CD4-positive, alpha-beta memory T cell (primary cell): Measurements from ENCODE around the gene LRSAM1. TPM values are rescaled to one million over a fixed set of nuclear protein-coding genes. Genes with fewer than 3 reads are reported as not detected.
A peak's percentile ranks its signal among the peaks of the same experiment; 100 is the strongest.

ENCODE experiments used
- CTCF ChIA-PET: fragments of 350-600 bp; sonication (Branson Sonifier 250); formaldehyde crosslinking; loops from one replicate; lab custom pipeline; 2021; ENCODE audit warnings: inconsistent platforms; ENCODE audit not compliant: partially characterized antibody; lab: Charles Lee
- POLR2A ChIA-PET: fragments of 350-600 bp; sonication (Branson Sonifier 250); formaldehyde crosslinking; loops from one replicate; lab custom pipeline; 2021; ENCODE audit not compliant: partially characterized antibody; lab: Charles Lee
- DNase-seq, 5 donors: peaks; one replicate each; pipeline versions ENCODE4 v3.0.0 to v3.0.0-alpha.2; 2020 to 2022; ENCODE audit warnings: mixed read lengths in 1 of 5
- H3K27ac ChIP-seq: one replicate; pipeline ENCODE4 v1.7.0; 2013; ENCODE audit warnings: low read depth, low read length
- H3K27me3 ChIP-seq: 2 replicates; pipeline ENCODE4 v1.7.0; 2013; ENCODE audit warnings: mild to moderate bottlenecking, low read length, moderate library complexity; ENCODE audit not compliant: insufficient read depth
- H3K36me3 ChIP-seq: 2 replicates; pipeline ENCODE4 v1.7.0; 2013; ENCODE audit warnings: mild to moderate bottlenecking, low read length, moderate library complexity; ENCODE audit not compliant: insufficient read depth
- H3K4me1 ChIP-seq: 2 replicates; pipeline ENCODE4 v1.7.0; 2013; ENCODE audit warnings: mild to moderate bottlenecking, low read length, moderate library complexity; ENCODE audit not compliant: insufficient read depth
- H3K4me3 ChIP-seq, 2 donors: one replicate each; pipeline ENCODE4 v1.7.0; 2013; ENCODE audit warnings: low read length in 2 of 2, mild to moderate bottlenecking in 1 of 2
- H3K9me3 ChIP-seq, 2 donors: one replicate each; pipeline ENCODE4 v1.7.0; 2013; ENCODE audit warnings: low read length in 2 of 2, control low read depth in 1 of 2; ENCODE audit not compliant: control insufficient read depth in 1 of 2
- H3K27ac Mint-ChIP-seq, 7 donors: one replicate each; pipeline ENCODE4 v1.8.0; 2020 to 2021; ENCODE audit warnings: mixed read lengths in 7 of 7, mild to moderate bottlenecking in 6 of 7, inconsistent platforms in 3 of 7, moderate library complexity in 3 of 7
- H3K27me3 Mint-ChIP-seq, 2 donors: one replicate each; pipeline ENCODE4 v1.8.0; 2020 to 2021; ENCODE audit warnings: mixed read lengths in 2 of 2
- H3K36me3 Mint-ChIP-seq, 2 donors: one replicate each; pipeline ENCODE4 v1.8.0; 2020 to 2021; ENCODE audit warnings: mixed read lengths in 2 of 2, inconsistent platforms in 1 of 2, mild to moderate bottlenecking in 1 of 2
- H3K4me1 Mint-ChIP-seq, 4 donors: one replicate each; pipeline ENCODE4 v1.8.0; 2020 to 2021; ENCODE audit warnings: mixed read lengths in 4 of 4, mild to moderate bottlenecking in 1 of 4
- H3K4me3 Mint-ChIP-seq, 8 donors: one replicate each; pipeline ENCODE4 v1.8.0; 2020 to 2021; ENCODE audit warnings: mixed read lengths in 8 of 8, mild to moderate bottlenecking in 7 of 8, moderate library complexity in 6 of 8, inconsistent platforms in 3 of 8
- H3K9me3 Mint-ChIP-seq, 8 donors: one replicate each; pipeline ENCODE4 v1.8.0; 2020 to 2021; ENCODE audit warnings: mixed read lengths in 8 of 8, mild to moderate bottlenecking in 5 of 8, inconsistent platforms in 3 of 8, moderate library complexity in 1 of 8
- intact Hi-C: fragments of 100-400 bp; cut with micrococcal nuclease; formaldehyde crosslinking; loops from one replicate; pipeline ENCODE4 v1.15.1; 2023
- polyA plus RNA-seq, 2 donors: library from polyadenylated mRNA; unstranded; fragments of 300-500 nt; fragmentation: Illumina TruSeq; gene quantifications; one replicate each; pipeline ENCODE4 v1.2.3, GENCODE V29; 2021
- total RNA-seq, 2 experiments: library from RNA; stranded (reverse); gene quantifications; one replicate each; pipeline ENCODE4 v1.2.3, GENCODE V29; 2021

LRSAM1 gene
- total and polyA plus RNA-seq, 4 experiments from 2014 or later = 4.3 to 31.3 (median 19.9) TPM

DNA sequence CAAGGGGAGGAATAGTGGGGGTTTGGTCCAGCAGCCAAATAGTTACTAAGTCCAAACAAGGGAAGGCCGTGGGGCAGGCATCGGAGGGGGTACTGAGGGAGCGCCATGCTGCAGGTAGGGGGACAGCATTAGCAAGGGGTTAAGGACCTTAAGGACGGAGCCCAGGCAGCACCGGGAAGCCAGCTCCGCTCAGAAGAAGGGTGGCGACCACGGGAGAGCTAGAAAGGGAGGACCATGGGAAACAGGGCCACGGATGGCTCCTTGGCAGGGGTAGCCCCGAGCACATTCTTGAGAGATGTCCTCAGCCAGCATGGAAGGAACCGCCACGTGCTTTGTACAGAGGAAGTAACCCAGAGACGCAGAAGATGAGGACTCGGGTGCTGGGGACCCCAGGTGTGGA, 84.5 kb downstream of the LRSAM1 start:
- peak overlapping the region in 1 of 7 donors; percentile 13 for H3K27ac Mint-ChIP-seq
- Histone ChIP-seq H3K9me3 (no peaks in the 10 kb centered on the region), H3K4me1 (peaks cover 3% of the 10 kb centered on the region), H3K4me3 (no peak overlapping the region), H3K27ac (no peak overlapping the region), H3K36me3 (no peaks in the 10 kb centered on the region), H3K27me3 (no peaks in the 10 kb centered on the region)
- no peaks in the 10 kb centered on the region for H3K36me3 Mint-ChIP-seq
- H3K27me3 Mint-ChIP-seq = no peaks in the 10 kb centered on the region
- no peak overlapping the region for H3K4me3 Mint-ChIP-seq
- H3K4me1 Mint-ChIP-seq = peaks cover 0 to 3% (median under 1%) of the 10 kb centered on the region in 4 donors
- no peaks in the 10 kb centered on the region for H3K9me3 Mint-ChIP-seq
- DNase-seq = no peak
- intact Hi-C loops = no loop called here
- CTCF ChIA-PET = no interaction called here
- POLR2A ChIA-PET = no interaction called here

DNA sequence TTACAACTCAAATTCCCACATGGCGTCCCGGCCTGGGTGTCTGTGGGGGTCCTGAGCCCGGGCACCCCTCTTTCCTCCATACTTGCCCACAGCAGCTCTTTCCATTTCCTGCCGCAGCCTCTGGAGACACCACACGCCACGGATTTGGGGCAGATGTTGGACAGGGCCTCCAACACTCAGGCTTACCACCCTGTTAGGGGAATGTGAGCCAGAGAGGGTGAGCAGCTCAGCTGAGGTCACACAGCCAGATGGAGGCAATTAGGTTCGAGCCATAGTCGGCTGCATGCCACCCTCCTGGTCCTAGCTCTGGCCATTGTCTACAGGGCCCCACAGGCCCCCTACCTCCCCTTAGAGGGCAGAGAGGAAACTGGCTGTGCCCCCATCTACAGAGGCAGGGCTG, 85.2 kb downstream of the LRSAM1 start:
- Mint-ChIP-seq H3K4me3 (no peak overlapping the region), H3K27ac (peak overlapping the region in 1 of 7 donors; percentile 41), H3K4me1 (peaks cover 0 to 3% (median under 1%) of the 10 kb centered on the region in 4 donors), H3K27me3 (no peaks in the 10 kb centered on the region), H3K9me3 (no peaks in the 10 kb centered on the region), H3K36me3 (no peaks in the 10 kb centered on the region)
- intact Hi-C loops = no loop called here
- CTCF ChIA-PET = no interaction called here
- Histone ChIP-seq H3K27ac (no peak overlapping the region), H3K27me3 (no peaks in the 10 kb centered on the region), H3K36me3 (no peaks in the 10 kb centered on the region), H3K4me3 (no peak overlapping the region), H3K4me1 (peaks cover 3% of the 10 kb centered on the region), H3K9me3 (no peaks in the 10 kb centered on the region)
- POLR2A ChIA-PET = interaction anchor here (1.1 kb wide), 1 partner anchor 19 kb away, joined by 3 read pairs; no protein-coding TSS in a partner anchor
- no peak for DNase-seq

DNA sequence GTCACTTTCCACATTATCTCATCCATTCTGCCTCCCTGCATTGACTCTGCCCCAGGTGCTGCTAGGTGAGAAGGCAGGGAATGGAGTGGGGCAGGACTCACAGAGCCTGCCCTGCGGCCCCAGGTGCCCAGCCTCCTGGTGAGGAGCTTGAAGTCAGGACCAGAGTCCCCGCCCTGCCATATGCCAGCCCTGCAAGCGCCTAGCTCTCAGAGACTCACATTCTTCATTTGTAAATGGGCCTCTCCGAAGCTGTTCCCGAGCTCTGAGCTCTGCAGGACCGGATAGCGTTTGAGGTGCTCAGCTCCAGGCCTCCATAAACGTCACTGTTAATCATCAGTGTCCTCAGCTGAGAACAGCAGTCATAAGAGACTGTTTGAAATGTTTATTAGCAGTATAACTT, 85.7 kb downstream of the LRSAM1 start:
- Histone ChIP-seq H3K27me3 (no peaks in the 10 kb centered on the region), H3K9me3 (no peaks in the 10 kb centered on the region), H3K4me3 (no peak overlapping the region), H3K27ac (no peak overlapping the region), H3K4me1 (peaks cover 3% of the 10 kb centered on the region), H3K36me3 (no peaks in the 10 kb centered on the region)
- Mint-ChIP-seq H3K27me3 (no peaks in the 10 kb centered on the region), H3K36me3 (no peaks in the 10 kb centered on the region), H3K27ac (no peak overlapping the region), H3K9me3 (no peaks in the 10 kb centered on the region), H3K4me1 (peaks cover 0 to 3% (median under 1%) of the 10 kb centered on the region in 4 donors), H3K4me3 (no peak overlapping the region)
- ChIA-PET CTCF (no interaction called here), POLR2A (interaction anchor here (1.1 kb wide), 1 partner anchor 19 kb away, joined by 3 read pairs; no protein-coding TSS in a partner anchor)
- no peak for DNase-seq
- intact Hi-C loops = no loop called here

DNA sequence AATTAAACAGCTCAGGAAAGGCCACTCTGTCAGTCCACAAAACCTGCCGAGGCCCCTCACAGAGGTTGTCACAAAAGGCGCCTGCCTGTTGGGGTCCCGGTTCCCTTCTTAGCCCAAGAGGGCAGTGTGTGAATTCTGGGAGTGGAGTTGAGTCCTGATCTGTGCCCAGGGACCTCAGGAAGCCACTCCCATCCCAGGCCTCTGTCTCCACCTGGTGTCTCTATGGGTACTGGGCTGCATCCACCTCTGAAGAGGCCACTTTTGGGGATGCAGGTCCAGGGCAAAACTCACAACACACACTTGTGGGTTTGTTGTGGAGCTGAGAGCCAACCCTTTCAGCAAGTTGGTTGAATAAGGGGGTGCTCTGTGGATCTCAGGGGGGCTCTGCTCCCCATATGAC, 86.5 kb downstream of the LRSAM1 start:
- no peak overlapping the region for H3K4me3 ChIP-seq
- POLR2A ChIA-PET = interaction anchor here (1.1 kb wide), 1 partner anchor 18 kb away, joined by 3 read pairs; no protein-coding TSS in a partner anchor
- Mint-ChIP-seq H3K4me1 (peaks cover 0 to 3% (median under 1%) of the 10 kb centered on the region in 4 donors), H3K27me3 (no peaks in the 10 kb centered on the region), H3K36me3 (no peaks in the 10 kb centered on the region), H3K27ac (peak overlapping the region in 1 of 7 donors; percentile 18), H3K4me3 (no peak overlapping the region), H3K9me3 (no peaks in the 10 kb centered on the region)
- H3K36me3 ChIP-seq = no peaks in the 10 kb centered on the region
- no peaks in the 10 kb centered on the region for H3K9me3 ChIP-seq
- peaks cover 3% of the 10 kb centered on the region for H3K4me1 ChIP-seq
- no peaks in the 10 kb centered on the region for H3K27me3 ChIP-seq
- CTCF ChIA-PET = interaction anchor here (1.6 kb wide), 1 partner anchor 9 kb away, joined by 3 read pairs; no protein-coding TSS in a partner anchor
- no peak for DNase-seq
- no peak overlapping the region for H3K27ac ChIP-seq
- intact Hi-C loops = no loop called here

DNA sequence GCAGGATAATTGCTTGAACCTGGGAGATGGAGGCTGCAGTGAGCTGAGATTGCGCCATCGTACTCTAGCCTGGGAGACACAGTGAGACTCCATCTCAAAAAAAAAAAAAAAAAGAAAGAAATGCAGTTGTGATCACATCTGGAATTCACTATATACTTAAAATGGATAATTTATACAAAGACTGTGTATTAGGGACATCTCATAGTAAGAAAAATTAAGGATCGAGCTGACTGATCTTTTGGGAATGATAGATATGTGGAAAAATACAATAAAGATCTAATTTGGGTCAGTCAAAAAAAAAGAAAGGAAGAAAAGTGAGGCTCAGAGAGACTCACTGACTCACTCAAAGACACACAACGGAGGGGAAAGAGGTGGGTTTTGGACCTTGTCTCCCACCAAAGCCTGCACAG, 87.5 kb downstream of the LRSAM1 start:
- Mint-ChIP-seq H3K4me1 (peaks cover 2 to 5% (median 4%) of the 10 kb centered on the region in 4 donors), H3K4me3 (no peak overlapping the region), H3K27ac (peak overlapping the region in 2 of 7 donors; percentile 71 to 72), H3K9me3 (no peaks in the 10 kb centered on the region), H3K36me3 (no peaks in the 10 kb centered on the region), H3K27me3 (no peaks in the 10 kb centered on the region)
- no peak overlapping the region for H3K4me3 ChIP-seq
- intact Hi-C loops = no loop called here
- H3K27me3 ChIP-seq = no peaks in the 10 kb centered on the region
- H3K36me3 ChIP-seq = no peaks in the 10 kb centered on the region
- H3K27ac ChIP-seq = no peak overlapping the region
- DNase-seq = no peak
- POLR2A ChIA-PET = no interaction called here
- peaks cover 3% of the 10 kb centered on the region for H3K4me1 ChIP-seq
- H3K9me3 ChIP-seq = no peaks in the 10 kb centered on the region
- CTCF ChIA-PET = interaction anchor here (1.6 kb wide), 1 partner anchor 10 kb away, joined by 3 read pairs; no protein-coding TSS in a partner anchor

DNA sequence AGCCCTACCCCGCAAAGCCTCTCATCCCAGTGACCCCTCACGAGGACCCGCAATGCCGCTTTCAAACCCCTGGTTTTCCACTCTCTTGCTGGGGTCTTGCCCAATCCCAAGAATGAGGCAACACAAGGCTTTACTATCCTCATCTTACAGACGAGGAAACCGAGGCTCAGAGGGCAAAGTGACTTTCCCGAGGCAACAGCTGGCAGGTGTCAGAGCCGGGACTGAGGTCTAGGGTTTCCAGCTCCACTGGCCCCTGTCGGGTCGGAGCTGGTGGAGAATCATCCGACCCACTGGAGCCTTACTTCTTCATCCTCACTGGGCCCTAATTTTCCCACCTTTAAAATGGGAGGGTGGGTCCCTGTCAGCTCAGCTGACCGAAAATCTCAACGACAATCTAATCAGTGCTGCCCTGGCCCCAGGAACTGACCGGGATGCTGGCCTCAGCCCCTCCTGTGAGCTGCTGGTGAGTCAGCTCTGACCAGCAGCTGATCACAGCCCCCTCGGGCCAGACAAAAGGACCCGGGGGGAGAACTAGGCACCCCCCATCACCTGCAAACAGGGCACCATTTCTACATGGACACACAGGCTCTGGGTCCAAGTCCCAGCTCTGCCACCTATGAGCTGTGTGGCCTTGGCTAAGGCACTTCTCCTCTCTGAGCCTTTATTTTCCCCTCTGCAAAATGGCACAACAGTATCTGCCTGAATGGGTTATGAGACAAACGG, 88.1 kb downstream of the LRSAM1 start:
- no peaks in the 10 kb centered on the region for H3K36me3 ChIP-seq
- no peaks in the 10 kb centered on the region for H3K9me3 ChIP-seq
- peaks cover 3% of the 10 kb centered on the region for H3K4me1 ChIP-seq
- Mint-ChIP-seq H3K4me3 (no peak overlapping the region), H3K9me3 (no peaks in the 10 kb centered on the region), H3K27me3 (no peaks in the 10 kb centered on the region), H3K36me3 (no peaks in the 10 kb centered on the region), H3K4me1 (peaks cover 2 to 6% (median 4%) of the 10 kb centered on the region in 4 donors), H3K27ac (peak overlapping the region in 2 of 7 donors; percentile 27 to 71)
- intact Hi-C loops = no loop called here
- ChIA-PET CTCF (interaction anchor here (1.0 to 1.4 kb wide), 2 partner anchors 14 to 46 kb away, joined by 3 to 7 read pairs; no protein-coding TSS in a partner anchor), POLR2A (no interaction called here)
- H3K27ac ChIP-seq = no peak overlapping the region
- H3K4me3 ChIP-seq = no peak overlapping the region
- no peak for DNase-seq
- no peaks in the 10 kb centered on the region for H3K27me3 ChIP-seq

DNA sequence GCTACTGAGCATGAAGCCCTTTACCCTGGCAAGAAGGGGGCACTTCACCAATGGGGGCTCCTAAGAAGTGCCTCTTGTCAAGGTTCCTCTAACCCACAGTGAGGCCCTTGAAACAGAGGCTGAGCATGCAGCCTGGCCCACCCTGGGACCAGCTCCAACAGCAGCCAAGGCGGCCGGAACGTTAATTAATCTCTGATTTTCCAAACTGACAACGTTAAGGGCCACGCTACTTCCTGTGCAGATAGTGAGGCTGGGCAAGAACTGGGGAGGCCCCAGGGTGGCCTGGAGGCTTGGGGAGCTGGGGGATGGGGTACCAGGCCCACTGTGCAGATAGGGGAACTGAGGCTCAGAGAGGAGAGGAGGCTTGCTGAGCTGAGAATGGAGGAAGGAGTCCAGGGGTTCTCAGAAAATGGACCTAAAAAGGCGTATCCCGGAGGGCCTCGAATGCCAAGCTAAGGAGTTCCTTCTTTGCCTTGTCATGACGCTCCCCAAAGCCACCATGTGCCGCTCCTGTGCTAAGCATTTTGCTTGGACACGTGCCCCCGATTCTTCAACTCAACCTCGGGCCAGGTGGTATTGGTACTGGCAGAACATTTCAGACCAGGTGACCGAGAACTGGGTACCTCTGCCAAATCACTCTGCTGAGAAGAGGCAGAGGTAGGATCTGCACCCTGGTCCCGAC, 88.8 kb downstream of the LRSAM1 start:
- DNase-seq = no peak

More for the DNA sequence above, 88.8 kb downstream of the LRSAM1 start:
- H3K27me3 ChIP-seq = no peaks in the 10 kb centered on the region
- Mint-ChIP-seq H3K4me3 (no peak overlapping the region), H3K27me3 (no peaks in the 10 kb centered on the region), H3K36me3 (no peaks in the 10 kb centered on the region), H3K9me3 (no peaks in the 10 kb centered on the region), H3K27ac (peak overlapping the region in 2 of 7 donors; percentile 24 to 27), H3K4me1 (peaks cover 2 to 6% (median 4%) of the 10 kb centered on the region in 4 donors)
- ChIA-PET POLR2A (no interaction called here), CTCF (interaction anchor here (1.0 to 1.4 kb wide), 2 partner anchors 14 to 45 kb away, joined by 3 to 7 read pairs; no protein-coding TSS in a partner anchor)
- no peak overlapping the region for H3K4me3 ChIP-seq
- H3K4me1 ChIP-seq = peaks cover 3% of the 10 kb centered on the region
- H3K27ac ChIP-seq = no peak overlapping the region
- H3K36me3 ChIP-seq = no peaks in the 10 kb centered on the region
- no peaks in the 10 kb centered on the region for H3K9me3 ChIP-seq
- intact Hi-C loops = no loop called here
